ENCODE data around the gene CCDC141.

DNA sequence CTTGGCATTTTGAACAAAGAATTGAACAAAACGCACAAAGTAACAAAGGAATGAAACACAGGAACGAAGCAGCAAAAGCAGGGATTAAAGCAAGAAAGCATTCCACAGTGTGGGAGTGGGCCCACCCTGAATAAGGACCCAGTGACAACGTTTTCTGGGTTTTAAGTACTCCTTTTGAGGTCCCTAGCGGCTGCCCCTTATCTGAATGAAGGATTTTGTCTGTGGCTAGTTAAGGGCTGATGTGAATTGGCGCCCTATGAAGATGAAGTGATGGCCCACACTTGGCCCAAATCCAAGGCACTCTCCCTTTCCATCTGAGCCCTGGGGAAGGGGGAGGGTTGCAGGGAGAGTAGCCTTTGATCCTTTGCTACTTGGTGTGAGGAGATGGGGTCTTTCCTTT, 7.8 kb upstream of the CCDC141 start:
- TF ChIP-seq, protein P1, sequence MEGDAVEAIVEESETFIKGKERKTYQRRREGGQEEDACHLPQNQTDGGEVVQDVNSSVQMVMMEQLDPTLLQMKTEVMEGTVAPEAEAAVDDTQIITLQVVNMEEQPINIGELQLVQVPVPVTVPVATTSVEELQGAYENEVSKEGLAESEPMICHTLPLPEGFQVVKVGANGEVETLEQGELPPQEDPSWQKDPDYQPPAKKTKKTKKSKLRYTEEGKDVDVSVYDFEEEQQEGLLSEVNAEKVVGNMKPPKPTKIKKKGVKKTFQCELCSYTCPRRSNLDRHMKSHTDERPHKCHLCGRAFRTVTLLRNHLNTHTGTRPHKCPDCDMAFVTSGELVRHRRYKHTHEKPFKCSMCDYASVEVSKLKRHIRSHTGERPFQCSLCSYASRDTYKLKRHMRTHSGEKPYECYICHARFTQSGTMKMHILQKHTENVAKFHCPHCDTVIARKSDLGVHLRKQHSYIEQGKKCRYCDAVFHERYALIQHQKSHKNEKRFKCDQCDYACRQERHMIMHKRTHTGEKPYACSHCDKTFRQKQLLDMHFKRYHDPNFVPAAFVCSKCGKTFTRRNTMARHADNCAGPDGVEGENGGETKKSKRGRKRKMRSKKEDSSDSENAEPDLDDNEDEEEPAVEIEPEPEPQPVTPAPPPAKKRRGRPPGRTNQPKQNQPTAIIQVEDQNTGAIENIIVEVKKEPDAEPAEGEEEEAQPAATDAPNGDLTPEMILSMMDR (IDR thresholded peaks at IDR 0.05; ENCODE audit: low read depth, low read length, poor library complexity, severe bottlenecking): no peak
- no peak for TF ChIP-seq EZH2phosphoT487 (IDR thresholded peaks at IDR 0.05; ENCODE audit: borderline replicate concordance, low read length)
